GM12878 (cell line): Measurements from ENCODE around the gene ZBTB42. TPM values are rescaled to one million over a fixed set of nuclear protein-coding genes. Genes with fewer than 3 reads are reported as not detected.

Source experiments
- BACH1 ChIP-seq: fragments of 450-650 bp; IDR thresholded peaks from 2 replicates; pipeline ENCODE4 v1.6.1; 2017; ENCODE audit warnings: mild to moderate bottlenecking, borderline replicate concordance
- BCL3 ChIP-seq: IDR thresholded peaks from 2 replicates; pipeline ENCODE4 v1.6.1; 2011; ENCODE audit warnings: borderline replicate concordance, low read depth, mild to moderate bottlenecking, moderate library complexity, low read length; ENCODE audit not compliant: insufficient read depth, poor library complexity, severe bottlenecking
- DPF2 ChIP-seq: fragments of 450-650 bp; IDR thresholded peaks from 2 replicates; pipeline ENCODE4 v1.6.1; 2017; ENCODE audit warnings: mild to moderate bottlenecking
- EP300 ChIP-seq, 2 experiments: fragments of 150-350 bp in 1 of 2; IDR thresholded peaks; 2 replicates each; pipeline ENCODE4 v1.6.1; 2011 to 2012; ENCODE audit warnings: low read depth in 2 of 2, low read length in 2 of 2, borderline replicate concordance in 1 of 2, improper control_type of control experiment in 1 of 2, inconsistent platforms in 1 of 2; ENCODE audit not compliant: control insufficient read depth in 1 of 2
- ETV6 ChIP-seq, 2 experiments: fragments of 450-650 bp in 1 of 2; IDR thresholded peaks in 1 of 2; conservative IDR thresholded peaks in 1 of 2; 2 replicates each; pipeline ENCODE4 v1.6.1; 2014; ENCODE audit warnings: antibody characterized with exemption in 1 of 2, borderline replicate concordance in 1 of 2, low read depth in 1 of 2, mild to moderate bottlenecking in 1 of 2, moderate library complexity in 1 of 2
- EZH2 ChIP-seq: IDR thresholded peaks from 2 replicates; pipeline ENCODE4 v1.6.1; 2012; ENCODE audit warnings: low read depth, mild to moderate bottlenecking, control low read depth, inconsistent platforms, low read length, borderline replicate concordance; ENCODE audit not compliant: control insufficient read depth
- GATAD2B ChIP-seq: fragments of 450-650 bp; conservative IDR thresholded peaks from 2 replicates; pipeline ENCODE4 v1.6.1; 2017; ENCODE audit warnings: low read depth, mild to moderate bottlenecking, moderate library complexity
- IRF3 ChIP-seq: fragments of 450-650 bp; IDR thresholded peaks from 2 replicates; pipeline ENCODE4 v1.6.1; 2014; ENCODE audit warnings: mild to moderate bottlenecking
- MEF2A ChIP-seq: IDR thresholded peaks from 2 replicates; pipeline ENCODE4 v1.6.1; 2011; ENCODE audit warnings: low read depth, mild to moderate bottlenecking, low read length, moderate library complexity; ENCODE audit not compliant: insufficient read depth
- SREBF1 ChIP-seq: IDR thresholded peaks from 2 replicates; pipeline ENCODE4 v1.6.1; 2012; ENCODE audit warnings: mild to moderate bottlenecking, low read length
- polyA plus RNA-seq, 11 experiments: library from polyadenylated mRNA; depleted of rRNA in 4 of 11; unstranded in 6 of 11; stranded (reverse) in 5 of 11; fragments of >200 nt; fragmentation: Nextera tagmentation in 4 of 11; fragmentation: Illumina TruSeq in 1 of 11; extraction: Ambion mirVana in 4 of 11; extraction: Trizol in 1 of 11; gene quantifications; 1 replicate in 1 of 11; 2 replicates in 10 of 11; pipeline versions ENCODE4 v1.2.1 to v1.2.3, GENCODE V29; 2011 to 2016; ENCODE audit warnings: inconsistent platforms in 2 of 11, missing spikeins in 2 of 11, low read depth in 1 of 11
- total RNA-seq, 4 experiments: library from RNA; depleted of rRNA in 3 of 4; stranded (reverse); fragments of >200 nt in 3 of 4; fragmentation: Illumina TruSeq in 1 of 4; extraction: Trizol in 1 of 4; gene quantifications; 2 replicates each; pipeline versions ENCODE4 v1.2.1 to v1.2.3, GENCODE V29; 2013 to 2021

ZBTB42 gene
- total and polyA plus RNA-seq, 10 of the 15 experiments (the other 5 are each of a cell fraction or from before 2014, with no cell fraction given), result 0.05 to 1.2 (median 0.37) TPM; not detected in 2

GRCh38 chr14:104787736-104788135 is 13.2 kb upstream of the ZBTB42 start (continued):
- no peak for TF ChIP-seq BCL3
- no peak for TF ChIP-seq EP300 (IDR thresholded peaks at IDR 0.05; ENCODE audit: borderline replicate concordance in 1 of 2, control insufficient read depth in 1 of 2, low read depth in 2 of 2, low read length in 2 of 2)
- TF ChIP-seq BACH1, result no peak
- TF ChIP-seq IRF3, result no peak
- no peak for TF ChIP-seq GATAD2B
- no peak for TF ChIP-seq EZH2
- no peak for TF ChIP-seq DPF2
- no peak for TF ChIP-seq MEF2A
- no peak for TF ChIP-seq ETV6 (conservative IDR thresholded peaks at IDR 0.05 in 1 of 2, IDR thresholded peaks at IDR 0.05 in 1 of 2; ENCODE audit: borderline replicate concordance in 1 of 2, low read depth in 1 of 2)
- TF ChIP-seq SREBF1, result no peak
- TF ChIP-seq, all 136 proteins: peak for 0
